HG03095 (cell line): ENCODE results near the gene GABRR2.
"Not testable (repeated sequence)": the region's sequence is repeated elsewhere in the genome, so short reads cannot be mapped to it uniquely, and the experiment has no call there.

ENCODE experiments used
- ATAC-seq: cut with Tn5 transposase; IDR thresholded peaks from one replicate; pipeline ENCODE4 v1.9.1; 2021; ENCODE audit warnings: moderate library complexity; ENCODE audit not compliant: unreplicated experiment

The GABRR2 gene

DNA sequence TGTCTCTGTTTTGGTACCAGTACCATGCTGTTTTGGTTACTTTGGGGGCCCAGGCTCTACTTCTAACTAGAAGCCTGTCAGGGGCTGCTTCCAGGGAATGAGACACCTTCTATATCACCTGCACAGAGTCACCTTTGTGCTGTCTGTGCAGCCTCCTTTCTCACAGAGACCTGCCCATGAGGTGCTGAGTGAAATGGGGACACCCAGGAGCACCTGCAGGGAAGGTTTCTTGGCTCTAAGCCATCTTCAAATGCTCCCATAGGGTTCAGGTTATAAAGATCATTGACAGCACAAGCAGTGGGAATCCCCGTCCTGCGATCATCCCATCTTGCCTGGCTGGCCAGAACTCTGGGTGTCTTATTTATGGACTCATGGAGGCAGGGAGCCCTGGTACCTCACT, 19.1 kb downstream of the GABRR2 start:
- ATAC-seq, result no peak

DNA sequence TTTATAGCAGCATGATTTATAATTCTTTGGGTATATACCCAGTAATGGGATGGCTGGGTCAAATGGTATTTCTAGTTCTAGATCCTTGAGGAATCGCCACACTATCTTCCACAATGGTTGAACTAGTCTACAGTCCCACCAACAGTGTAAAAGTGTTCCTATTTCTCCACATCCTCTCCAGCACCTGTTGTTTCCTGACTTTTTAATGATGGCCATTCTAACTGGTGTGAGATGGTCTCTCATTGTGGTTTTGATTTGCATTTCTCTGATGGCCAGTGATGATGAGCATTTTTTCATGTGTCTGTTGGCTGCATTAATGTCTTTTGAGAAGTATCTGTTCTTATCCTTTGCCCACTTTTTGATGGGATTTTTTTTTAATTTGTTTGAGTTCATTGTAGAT, 20.0 kb downstream of the GABRR2 start:
- ATAC-seq, result not testable (repeated sequence)

DNA sequence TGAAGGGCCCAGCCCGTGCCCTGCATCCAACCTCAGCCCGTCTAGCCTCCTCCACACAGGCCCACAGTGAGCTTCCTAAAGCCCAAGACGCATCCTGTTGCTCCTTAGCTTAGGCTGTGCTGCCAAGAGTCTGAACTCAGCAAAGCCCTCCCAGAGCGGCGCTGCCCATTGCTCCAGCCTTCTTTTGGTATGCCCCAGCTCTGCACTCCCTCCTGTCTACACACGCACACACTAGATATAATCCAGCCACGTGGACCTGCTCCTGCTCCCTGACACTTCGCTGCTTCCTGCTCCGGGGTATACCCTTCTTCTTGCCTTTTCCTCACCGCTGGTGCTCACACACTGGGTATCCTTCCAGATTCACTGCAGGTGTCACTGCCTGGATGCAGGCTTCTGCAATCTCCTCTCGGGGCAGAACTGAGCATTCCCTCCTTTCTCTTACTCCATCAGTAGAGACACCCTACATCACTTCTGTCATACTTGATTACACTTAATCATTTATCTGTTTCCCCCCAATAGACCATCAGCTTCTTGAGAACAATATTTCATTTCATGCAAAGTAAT, 23.8 kb downstream of the GABRR2 start:
- ATAC-seq, result no peak

DNA sequence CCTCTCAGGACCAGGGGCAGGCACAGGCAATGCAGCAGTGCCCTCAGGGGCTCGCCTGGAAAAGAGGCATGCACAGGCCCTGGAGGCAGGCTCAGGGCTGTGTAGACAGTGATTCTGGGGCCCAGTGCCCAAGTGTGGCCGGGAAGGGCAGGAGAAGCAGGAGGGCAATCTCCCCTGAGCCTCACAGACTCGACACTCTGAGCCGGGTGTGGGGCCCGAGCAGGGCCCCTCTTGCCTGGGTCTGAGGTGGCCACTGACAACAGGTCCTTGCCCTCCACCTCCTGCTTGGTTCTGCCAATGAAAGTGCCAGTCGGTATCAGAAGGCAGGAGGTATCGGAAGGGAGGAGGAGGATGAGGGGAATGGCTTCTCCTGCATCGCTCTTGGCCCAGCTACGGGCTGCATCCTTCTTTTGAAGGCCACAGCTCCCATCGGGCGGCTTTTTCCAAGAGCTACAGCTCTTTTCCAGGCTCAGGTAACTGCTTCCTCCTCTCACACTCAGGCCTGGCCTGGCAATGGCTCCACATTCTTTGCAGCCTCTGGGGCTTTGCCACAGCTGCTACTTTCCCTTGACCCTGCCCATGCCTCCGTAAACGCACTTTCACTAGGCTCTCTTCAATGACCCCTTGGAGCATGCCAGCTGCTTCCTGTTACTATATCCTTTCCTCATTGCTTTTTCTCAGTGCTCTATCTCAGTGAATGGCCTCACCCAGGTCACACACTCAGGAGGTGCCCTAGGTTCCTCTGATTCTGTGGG, 24.5 kb downstream of the GABRR2 start:
- no peak for ATAC-seq

DNA sequence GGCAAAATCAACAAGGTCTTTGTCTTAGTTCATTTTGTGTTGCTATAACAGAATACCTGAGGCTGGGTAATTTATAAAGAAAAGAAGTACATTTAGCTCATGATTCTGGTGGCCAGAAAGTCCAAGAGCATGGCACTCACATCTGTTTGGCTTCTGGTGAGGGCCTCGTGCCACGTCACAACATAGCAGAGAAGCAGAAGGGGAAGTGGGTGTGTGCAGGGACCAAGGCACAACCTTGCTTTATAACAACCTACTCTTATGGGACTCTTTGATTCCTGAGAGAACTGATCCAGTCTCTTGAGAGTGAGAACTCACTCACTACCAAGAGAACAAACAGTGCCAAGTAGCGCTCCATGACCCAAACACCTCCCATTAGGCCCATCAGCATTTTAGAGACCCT, 25.4 kb downstream of the GABRR2 start:
- no peak for ATAC-seq

DNA sequence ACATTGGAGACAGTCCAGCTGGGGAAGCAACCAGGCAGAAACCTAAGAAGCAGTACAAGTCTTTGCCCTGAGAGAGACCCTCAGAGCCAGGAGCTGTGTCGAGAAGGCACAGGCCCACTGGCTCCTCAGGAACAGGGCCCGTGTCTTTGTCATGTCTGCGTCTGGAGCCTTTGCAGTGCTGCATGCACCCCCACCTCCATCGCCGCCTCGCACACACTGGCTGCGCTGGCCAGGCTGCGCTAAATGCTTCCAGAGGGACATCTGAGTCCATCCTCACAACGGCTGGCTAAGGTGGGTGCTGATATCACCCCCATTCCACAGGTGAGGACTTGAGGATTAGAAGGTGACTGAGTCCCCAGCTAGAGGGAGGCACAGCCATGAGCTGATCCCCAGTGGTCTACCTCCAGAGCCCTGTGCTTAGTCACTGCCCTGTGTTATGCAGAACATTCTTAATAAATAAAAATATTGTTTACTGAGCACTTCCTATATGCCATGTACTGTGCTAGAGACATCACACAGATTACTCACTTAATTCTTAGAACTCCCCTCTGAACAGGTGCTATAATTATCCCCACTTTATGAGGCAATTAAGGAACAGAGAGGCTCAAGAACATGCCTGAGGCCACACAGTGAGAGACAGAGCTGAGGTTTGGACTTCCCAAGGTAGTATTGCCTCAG, 27.6 kb downstream of the GABRR2 start:
- ATAC-seq, result no peak

DNA sequence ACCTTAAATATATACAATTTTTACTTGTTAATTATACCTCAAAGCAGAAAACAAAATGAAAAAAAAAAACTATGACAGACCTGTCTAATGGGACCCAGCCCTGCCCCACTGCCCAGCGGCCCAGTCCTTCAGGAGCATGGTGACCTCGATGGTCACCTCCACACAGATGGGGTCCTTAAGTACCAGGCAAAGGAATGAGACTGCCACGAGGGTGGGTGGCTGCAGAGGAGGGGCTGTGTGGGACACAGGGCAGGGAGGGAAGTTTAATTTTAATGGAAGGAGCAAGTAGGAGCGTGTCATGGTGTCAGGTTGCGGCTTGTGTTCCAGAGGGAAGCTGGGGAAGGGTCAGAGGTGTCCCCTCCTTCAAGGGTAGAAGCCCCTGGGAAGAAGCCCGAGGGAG, 28.6 kb downstream of the GABRR2 start:
- ATAC-seq, result no peak

DNA sequence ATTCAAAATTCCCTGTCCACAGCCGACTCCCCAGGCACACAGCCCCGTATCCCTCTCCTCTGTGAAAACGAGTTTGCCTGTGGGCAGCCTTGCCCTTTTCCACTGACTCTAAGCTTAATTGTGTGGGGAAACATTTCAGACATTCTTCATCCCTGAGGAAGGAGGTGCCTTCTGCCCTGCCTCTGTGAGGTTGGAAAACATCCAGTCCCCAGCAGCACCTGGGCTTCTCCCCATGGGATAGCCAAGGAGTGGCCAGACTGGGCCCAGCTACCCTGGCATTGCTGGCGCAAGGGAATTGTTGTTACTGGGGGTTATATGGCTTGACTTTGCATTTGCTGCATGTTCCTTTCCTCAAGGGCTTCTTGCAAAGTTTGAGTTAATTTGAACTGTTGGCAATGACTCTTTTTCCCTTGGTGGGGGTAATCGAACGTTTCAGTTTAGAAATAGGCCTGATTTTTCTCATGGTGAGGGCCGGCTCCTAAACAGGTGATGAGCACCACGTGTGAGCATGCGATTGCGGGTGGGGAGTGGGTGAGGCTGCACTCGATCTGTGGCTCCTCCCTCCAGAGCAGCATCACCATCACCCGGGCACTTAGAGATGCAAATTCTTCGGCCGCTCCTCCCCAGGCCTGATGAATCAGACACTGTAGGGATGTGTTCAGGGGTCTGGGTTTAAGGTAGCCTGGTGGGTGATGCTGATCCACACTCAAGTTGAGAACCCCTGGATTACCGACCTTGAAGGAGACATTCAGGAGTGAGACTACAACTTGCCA, 29.9 kb downstream of the GABRR2 start:
- no peak for ATAC-seq

DNA sequence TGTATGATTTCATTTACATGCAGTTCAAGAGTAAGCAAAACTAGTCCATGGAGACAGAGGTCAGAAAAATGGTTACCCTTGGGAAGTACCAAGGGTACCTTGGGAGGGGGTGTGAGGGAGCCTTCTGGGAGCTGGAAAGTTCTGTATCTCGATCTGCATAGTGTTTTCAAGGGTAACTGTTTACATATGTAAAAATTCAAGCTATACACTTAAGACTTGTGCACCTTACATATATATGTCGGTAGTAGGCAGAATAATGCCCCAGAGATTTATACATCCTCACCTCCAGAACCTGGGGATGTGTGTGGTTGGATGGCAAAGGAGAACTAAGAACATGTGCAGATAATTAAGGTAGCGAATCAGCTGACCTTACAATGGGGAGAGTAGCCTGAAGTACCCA, 31.0 kb downstream of the GABRR2 start:
- no peak for ATAC-seq

DNA sequence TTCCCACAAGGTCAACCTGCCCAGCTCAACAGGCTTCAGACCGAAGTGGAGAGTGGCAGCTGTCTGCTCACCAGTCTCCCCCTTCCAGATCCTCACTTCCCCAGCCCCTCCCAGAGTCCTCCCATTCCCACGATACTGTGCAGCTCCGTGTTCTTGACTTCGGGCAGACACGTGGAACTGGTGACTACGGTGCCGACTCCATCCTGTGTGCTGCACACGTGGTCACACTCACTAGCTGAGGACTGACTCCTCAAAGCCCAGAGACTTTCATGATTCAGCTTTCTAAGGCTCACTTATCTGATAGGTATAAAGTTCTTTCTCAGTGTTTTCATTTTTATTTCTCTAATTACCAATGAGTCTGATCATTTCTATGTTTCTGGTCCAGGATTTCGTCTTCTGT, 32.4 kb downstream of the GABRR2 start:
- no peak for ATAC-seq

DNA sequence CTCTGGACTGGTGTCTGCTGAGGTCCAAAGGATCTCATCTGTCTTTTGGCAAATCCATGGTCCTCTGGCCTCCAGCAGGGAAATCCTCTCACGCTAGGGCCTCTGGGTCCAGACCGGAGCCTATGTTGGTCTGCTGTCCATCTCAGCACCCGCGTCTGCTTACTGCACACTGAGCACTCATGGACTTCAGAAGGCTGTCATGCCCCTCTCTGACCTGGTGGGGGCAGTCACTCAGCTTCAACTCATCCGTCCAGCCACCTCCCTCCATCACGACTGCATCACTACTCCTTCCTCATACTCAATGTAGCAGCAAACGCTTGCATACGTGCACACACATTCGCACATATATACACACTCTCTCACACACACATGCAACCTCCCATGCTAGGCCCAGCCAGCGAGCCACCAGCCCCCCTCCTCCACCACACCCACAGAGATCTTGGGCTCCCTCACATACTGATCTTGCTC, 33.3 kb downstream of the GABRR2 start:
- peak; percentile 99 for ATAC-seq

DNA sequence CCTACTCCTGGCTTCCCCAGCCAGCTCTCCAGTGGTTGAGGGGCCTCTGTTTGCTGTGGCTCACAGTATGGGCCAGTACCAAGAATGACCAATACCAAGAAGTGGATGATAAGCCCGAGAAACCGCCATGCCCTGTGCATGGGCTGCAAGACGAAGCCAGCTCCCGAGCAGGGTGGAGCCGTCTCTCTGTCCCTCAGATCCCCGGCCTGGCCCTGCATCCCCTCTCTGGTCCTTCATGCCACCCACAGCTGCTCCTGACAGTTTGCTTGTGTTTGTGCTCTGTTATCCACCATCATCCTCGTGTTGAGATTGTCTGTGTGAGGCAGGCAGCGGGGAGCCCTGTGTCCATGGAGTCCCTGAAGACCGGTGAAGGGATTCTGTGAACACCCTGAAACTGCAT, 36.1 kb downstream of the GABRR2 start:
- no peak for ATAC-seq

DNA sequence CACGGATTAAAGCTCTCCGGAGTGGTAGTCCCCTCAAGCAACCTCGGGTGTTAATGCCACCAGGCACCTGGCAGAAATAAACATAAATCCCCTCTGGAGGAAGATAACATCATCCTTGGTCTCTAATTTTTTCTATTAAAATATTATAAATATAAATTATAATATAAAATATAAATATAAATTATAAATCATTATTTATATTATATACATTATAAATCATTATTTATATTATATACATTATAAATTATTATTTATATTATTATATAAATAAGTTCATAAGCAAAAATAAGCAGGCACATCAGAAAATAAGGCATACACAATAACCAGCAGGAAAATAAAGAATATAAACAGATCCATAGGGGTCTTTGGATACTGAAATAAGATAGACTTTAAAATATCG, 39.2 kb downstream of the GABRR2 start:
- no peak for ATAC-seq

DNA sequence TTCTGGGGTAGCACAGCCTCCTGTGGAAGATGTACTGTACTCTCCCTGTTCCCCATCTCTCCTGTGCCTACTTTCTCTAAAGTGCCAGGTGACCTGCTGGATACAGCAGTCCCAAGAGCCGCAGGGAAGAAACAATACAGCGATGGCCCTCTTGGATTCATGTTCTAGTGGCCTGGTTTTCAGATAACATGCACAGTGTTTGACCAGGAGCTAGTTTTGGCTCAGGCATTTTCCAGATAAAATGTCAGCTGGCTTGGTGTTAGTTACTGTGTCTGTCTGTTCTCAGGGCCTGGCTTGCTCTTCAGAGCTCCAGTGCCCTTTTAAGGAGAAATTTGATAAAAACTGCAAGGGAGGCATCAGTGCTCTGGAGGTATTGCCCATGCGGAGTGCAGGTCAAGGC, 41.3 kb downstream of the GABRR2 start:
- ATAC-seq, result no peak

DNA sequence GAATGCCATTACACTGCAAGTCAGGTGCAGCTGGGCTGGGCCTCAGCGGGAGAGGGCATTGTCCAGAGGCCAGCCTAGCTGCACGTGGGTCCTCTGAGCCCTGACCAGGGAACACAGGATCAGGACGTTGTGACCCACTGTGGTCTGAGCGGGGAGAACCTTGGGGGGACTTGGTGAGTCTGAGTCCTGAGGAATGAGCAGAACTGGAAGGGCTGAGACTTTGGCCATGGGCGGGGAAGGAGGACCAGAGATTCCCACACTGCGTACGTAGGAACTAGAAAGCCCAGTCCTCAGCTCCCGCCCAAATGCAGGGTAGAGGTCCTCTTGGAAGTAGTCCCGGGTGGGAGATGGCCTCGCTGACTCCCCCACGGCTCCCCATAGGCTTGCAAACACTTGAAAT, 42.5 kb downstream of the GABRR2 start:
- no peak for ATAC-seq

DNA sequence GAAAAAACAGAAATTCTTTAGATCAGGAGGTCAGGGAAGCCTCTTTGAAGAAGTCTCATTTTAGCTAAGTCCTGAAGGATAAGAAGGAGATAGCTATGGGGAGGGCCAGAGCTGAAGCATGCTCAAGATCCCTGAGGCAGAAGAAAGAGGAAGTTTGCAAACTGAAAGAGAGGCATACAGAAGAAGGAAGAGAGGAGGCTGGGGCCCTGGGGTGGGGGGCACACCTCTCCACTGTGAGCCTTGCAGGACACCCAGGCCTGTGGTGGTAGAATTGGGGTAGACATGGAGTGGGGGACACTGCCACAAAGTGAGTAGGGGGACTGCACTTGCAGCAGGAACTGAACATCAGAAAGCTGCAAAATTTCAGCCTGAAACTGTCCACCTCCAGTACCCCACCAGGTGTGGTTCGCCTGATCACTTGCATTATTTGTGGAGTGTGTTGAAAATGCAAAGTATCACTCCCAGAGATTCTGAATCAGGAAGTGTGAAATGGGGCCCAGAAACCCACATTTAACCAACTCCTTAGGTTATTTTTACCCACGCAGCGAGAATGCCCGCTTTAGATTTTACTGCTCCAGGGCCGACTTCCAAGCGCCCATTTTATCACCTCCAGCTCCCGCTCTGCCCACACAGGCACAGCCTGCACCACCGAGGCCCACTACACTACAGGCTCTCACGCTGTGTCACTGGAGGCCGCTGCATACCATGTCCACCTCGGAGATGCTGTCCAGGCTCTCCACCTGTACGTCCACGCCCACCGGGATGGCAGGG, 44.0 kb downstream of the GABRR2 start:
- ATAC-seq, result peak; percentile 61

DNA sequence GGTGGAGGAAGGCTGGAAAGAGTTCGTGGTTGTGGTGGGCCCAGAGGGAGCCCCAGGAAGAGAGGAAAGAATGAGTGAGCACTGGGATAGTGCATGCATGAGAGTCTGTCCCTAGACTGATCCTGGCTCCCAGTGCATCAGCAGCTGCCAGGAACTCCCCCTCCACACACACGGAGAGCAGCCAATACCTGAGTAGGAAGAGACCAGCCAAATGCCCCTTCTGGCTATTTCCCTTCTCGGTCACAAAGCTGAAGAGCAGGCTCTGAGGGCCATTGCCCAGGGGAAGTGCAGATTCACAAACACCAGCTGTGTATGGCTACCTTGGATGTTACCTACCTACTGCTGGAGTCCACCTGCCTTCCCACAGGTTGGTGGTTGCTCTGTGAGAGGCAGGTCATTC, 45.1 kb downstream of the GABRR2 start:
- no peak for ATAC-seq

DNA sequence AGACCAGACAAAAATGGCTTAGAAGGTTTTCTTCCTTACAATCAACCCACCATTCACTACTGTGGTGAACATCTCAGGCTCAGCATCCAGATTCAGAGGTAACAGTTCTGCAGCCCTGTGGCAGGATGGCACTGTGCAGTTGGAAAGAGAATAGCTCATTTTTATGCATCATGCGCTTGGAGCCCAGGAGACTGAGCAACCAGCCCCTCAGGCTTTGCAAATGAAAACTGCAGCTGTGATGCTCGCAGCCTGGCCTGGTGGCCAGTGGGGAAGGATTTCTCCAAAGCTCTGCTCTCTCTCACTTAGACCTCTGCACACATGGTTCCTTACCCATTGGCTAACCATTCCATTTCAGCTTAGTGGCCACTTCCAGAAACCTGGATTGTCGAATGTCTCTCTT, 45.8 kb downstream of the GABRR2 start:
- ATAC-seq, result no peak

DNA sequence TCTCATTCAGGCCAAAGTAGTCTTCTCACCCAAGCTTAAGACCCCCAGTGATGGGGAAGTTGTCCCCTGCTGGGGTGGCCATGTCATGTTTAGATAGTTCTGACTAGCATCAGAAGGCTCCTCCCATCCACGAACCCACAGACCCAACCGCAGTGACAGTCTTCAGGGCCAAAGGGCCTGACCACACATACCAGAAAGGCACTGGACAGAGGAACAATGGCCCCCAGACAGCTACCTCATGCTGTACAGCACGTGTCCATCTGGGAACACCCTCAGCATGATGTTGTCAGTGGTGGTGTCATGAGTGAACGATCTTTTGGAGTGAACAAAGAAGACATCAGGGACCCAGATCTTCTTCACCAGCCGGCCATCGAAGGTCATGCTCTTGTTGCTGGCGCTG, 46.3 kb downstream of the GABRR2 start:
- no peak for ATAC-seq

DNA sequence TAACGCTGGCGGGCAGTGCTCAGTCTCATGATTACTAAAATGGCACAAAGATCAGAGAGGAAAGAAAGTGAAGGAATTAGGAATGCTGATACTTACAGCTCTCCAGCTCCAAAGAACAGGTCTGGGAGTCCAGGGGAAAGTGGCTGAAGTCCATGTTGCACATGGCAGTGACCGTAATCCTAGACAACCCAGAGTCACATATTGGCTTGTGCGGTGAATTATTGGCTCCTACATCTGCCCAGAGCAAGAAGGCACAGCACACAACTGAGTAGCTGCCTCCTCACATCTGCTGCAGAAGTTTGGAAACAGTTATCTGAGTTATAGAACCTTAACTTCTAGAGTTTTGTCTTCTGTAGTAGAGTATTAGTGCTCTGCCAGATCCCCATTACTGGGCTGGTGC, 47.2 kb downstream of the GABRR2 start:
- no peak for ATAC-seq

DNA sequence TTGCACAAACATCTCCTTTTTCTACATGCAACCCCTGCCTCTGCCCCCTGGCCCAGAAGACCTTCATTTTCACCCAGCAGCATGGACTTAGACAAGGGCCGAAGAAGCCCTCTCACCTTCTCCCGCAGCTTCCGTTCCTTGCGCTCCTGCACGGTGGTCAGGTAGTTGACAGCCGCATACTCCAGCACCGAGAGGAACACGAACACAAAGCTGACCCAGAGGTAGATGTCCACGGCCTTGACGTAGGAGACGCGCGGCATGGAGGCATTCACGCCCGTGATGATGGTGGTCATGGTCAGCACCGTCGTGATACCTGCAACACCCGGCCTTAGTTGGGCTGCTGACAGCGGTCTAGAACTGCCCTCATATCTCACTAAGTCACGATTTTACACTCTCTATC, 50.8 kb downstream of the GABRR2 start:
- no peak for ATAC-seq
